ENCODE results near the gene ADCY10. TPM values are rescaled to one million over a fixed set of nuclear protein-coding genes. Genes with fewer than 3 reads are reported as not detected.
A peak's percentile ranks its signal among the peaks of the same experiment; 100 is the strongest.

ADCY10 gene
- total and polyA plus RNA-seq, 9 of the 15 experiments (the other 6 are each of a cell fraction or from before 2014, with no cell fraction given): 0.08 to 0.86 (median 0.22) TPM

- peak; percentile 84 for TF ChIP-seq ETV1 (tag; conservative IDR thresholded peaks at IDR 0.05; ENCODE audit: low read depth)
- peak; percentile 28; the same call in 1 of the 2 replicates for TF ChIP-seq TOE1 (IDR thresholded peaks at IDR 0.05; ENCODE audit: borderline replicate concordance)
- TF ChIP-seq TOE1 (CRISPR knock-in tag; IDR thresholded peaks at IDR 0.05; ENCODE audit: borderline replicate concordance, low read depth): no peak
- no peak for TF ChIP-seq ZNF507 (tag; conservative IDR thresholded peaks at IDR 0.05)
- peak; percentile 91 for TF ChIP-seq BRD9 (IDR thresholded peaks at IDR 0.05; ENCODE audit: low read depth, partially characterized antibody)
- TF ChIP-seq SREBF1 (IDR thresholded peaks at IDR 0.05; ENCODE audit: borderline replicate concordance, low read depth, low read length): peak; percentile 54; the same call in 1 of the 2 replicates
- peak; percentile 23 to 44 for TF ChIP-seq AFF1 (IDR thresholded peaks at IDR 0.05; ENCODE audit: low read depth in 1 of 2, partially characterized antibody in 2 of 2)
- peak; percentile 79; the same call in 1 of the 2 replicates for TF ChIP-seq ZNF583 (CRISPR knock-in tag; IDR thresholded peaks at IDR 0.05)
- peak; percentile 58 to 89; a peak in 2 of 4 replicates for TF ChIP-seq TRIM24 (IDR thresholded peaks at IDR 0.05)
- TF ChIP-seq ARID3B (CRISPR knock-in tag; IDR thresholded peaks at IDR 0.05; ENCODE audit: borderline replicate concordance): no peak
- TF ChIP-seq HINFP (tag; conservative IDR thresholded peaks at IDR 0.05; ENCODE audit: low read depth): 0 out of 2 replicates have a peak, but pooled peaks have one; percentile 21
- TF ChIP-seq SMARCA4 (IDR thresholded peaks at IDR 0.05): peak; percentile 74
- peak; percentile 96 for TF ChIP-seq ATF4 (CRISPR knock-in tag; IDR thresholded peaks at IDR 0.05)
- peak; percentile 43; the same call in 1 of the 2 replicates for TF ChIP-seq SMARCC2 (IDR thresholded peaks at IDR 0.05; ENCODE audit: low read depth)
- 0 out of 2 replicates have a peak, but pooled peaks have one; percentile 72 for TF ChIP-seq GATAD2A (IDR thresholded peaks at IDR 0.05)
- TF ChIP-seq TCF15 (CRISPR knock-in tag; IDR thresholded peaks at IDR 0.05): peak; percentile 5; the same call in 1 of the 2 replicates
- TF ChIP-seq ATF3 (IDR thresholded peaks at IDR 0.05): peak; percentile 90
- TF ChIP-seq ATF3 (CRISPR knock-in tag; conservative IDR thresholded peaks at IDR 0.05): no peak
Observed at GRCh38 chr1:167825419-167826079, 88.4 kb downstream of the ADCY10 start (continued).
